IMR-90 (cell line): ENCODE measurements around the gene COL20A1.

Experiments
- BHLHE40 ChIP-seq: fragments of 150-350 bp; IDR thresholded peaks from 2 replicates; pipeline ENCODE4 v1.6.1; 2016; ENCODE audit warnings: mild to moderate bottlenecking, low read depth, low read length
- CHD1 ChIP-seq: IDR thresholded peaks from 2 replicates; pipeline ENCODE4 v1.6.1; 2012; ENCODE audit warnings: low read depth, low read length, improper control_type of control experiment
- CTCF ChIP-seq: conservative IDR thresholded peaks from 2 replicates; pipeline ENCODE4 v1.5.1; 2012; ENCODE audit warnings: mild to moderate bottlenecking, low read depth, low read length, improper control_type of control experiment
- FOS ChIP-seq: fragments of 150-350 bp; IDR thresholded peaks from 2 replicates; pipeline ENCODE4 v1.6.1; 2016; ENCODE audit warnings: low read depth, low read length
- MAFK ChIP-seq: IDR thresholded peaks from 2 replicates; pipeline ENCODE4 v1.6.1; 2012; ENCODE audit warnings: low read depth, low read length, improper control_type of control experiment
- MAZ ChIP-seq: IDR thresholded peaks from 2 replicates; pipeline ENCODE4 v1.6.1; 2012; ENCODE audit warnings: low read depth, mild to moderate bottlenecking, low read length, improper control_type of control experiment, moderate library complexity, borderline replicate concordance
- MXI1 ChIP-seq: IDR thresholded peaks from 2 replicates; pipeline ENCODE4 v1.6.1; 2012; ENCODE audit warnings: low read depth, mild to moderate bottlenecking, low read length, moderate library complexity, borderline replicate concordance
- NFE2L2 ChIP-seq: fragments of 150-350 bp; IDR thresholded peaks from 2 replicates; pipeline ENCODE4 v1.6.1; 2016; ENCODE audit warnings: low read depth, mild to moderate bottlenecking, low read length
- POLR2A ChIP-seq: IDR thresholded peaks from 2 replicates; pipeline ENCODE4 v1.6.1; 2012; ENCODE audit warnings: mild to moderate bottlenecking, low read depth, low read length
- RAD21 ChIP-seq: IDR thresholded peaks from 2 replicates; pipeline ENCODE4 v1.6.1; 2012; ENCODE audit warnings: low read length, improper control_type of control experiment
- RFX5 ChIP-seq: IDR thresholded peaks from 2 replicates; pipeline ENCODE4 v1.8.0; 2012; ENCODE audit warnings: low read depth, mild to moderate bottlenecking, low read length, moderate library complexity
- SMC3 ChIP-seq: fragments of 150-350 bp; IDR thresholded peaks from 2 replicates; pipeline ENCODE4 v1.6.1; 2016; ENCODE audit warnings: low read depth, mild to moderate bottlenecking, antibody characterized with exemption, low read length, moderate library complexity
- TF ChIP-seq, protein P1 (sequence below): fragments of 150-350 bp; IDR thresholded peaks from 2 replicates; pipeline ENCODE4 v1.6.1; 2016; ENCODE audit warnings: low read depth, mild to moderate bottlenecking, low read length, moderate library complexity, borderline replicate concordance

DNA sequence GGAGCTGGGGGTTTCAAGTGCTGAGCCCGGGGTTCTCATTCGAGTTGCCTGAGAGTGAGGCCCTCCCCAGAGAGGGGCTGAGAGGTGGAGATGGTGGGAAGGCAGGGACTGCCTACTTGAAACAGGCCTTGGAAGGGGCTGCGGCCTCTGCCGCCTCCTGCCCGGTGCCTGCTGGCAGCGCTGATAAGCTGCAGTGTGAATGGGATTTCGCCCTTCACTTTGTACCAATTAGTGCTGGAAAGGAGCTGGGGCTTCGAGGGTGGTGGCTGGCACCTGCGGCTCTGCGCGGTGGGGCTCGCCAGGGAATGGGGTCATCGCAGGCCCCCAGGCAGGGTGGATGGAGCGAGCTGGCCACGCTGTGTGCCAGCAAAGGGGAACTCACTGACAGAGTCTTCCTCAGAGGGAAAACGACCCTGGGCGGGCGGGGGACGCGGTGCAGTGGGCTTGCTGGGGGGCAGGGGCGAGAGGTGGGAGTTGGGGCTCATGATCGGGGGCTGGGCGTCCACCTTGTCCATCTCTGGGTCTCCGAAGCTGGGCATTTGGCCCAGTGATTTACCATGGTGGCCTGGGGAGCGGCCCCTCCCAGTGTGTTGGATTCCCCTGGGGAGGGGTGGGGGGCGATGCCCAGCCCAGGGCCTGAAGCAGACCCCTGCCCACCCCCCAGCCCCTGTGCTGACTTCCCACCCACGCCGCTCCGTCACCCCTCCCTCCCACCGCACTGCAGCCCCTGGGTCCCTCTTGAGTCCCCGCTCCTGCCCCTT lies 22.9 kb downstream of the COL20A1 start:
- TF ChIP-seq CTCF (no peak), FOS (no peak), POLR2A (no peak), RAD21 (no peak), RFX5 (no peak), BHLHE40 (no peak), NFE2L2 (no peak), SMC3 (no peak), MAFK (no peak), MXI1 (no peak), MAZ (no peak), CHD1 (no peak)
- TF ChIP-seq, protein P1, sequence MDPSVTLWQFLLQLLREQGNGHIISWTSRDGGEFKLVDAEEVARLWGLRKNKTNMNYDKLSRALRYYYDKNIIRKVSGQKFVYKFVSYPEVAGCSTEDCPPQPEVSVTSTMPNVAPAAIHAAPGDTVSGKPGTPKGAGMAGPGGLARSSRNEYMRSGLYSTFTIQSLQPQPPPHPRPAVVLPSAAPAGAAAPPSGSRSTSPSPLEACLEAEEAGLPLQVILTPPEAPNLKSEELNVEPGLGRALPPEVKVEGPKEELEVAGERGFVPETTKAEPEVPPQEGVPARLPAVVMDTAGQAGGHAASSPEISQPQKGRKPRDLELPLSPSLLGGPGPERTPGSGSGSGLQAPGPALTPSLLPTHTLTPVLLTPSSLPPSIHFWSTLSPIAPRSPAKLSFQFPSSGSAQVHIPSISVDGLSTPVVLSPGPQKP, result no peak
